HEK293T (cell line): ENCODE measurements around the gene SH3TC1.

ENCODE experiments used
- FOXK2 ChIP-seq: fragments of 450-650 bp; IDR thresholded peaks from 2 replicates; pipeline ENCODE4 v1.6.1; 2016; ENCODE audit warnings: mild to moderate bottlenecking
- LEF1 ChIP-seq: fragments of 450-650 bp; IDR thresholded peaks from 2 replicates; pipeline ENCODE4 v1.6.1; 2017; ENCODE audit warnings: mild to moderate bottlenecking, borderline replicate concordance
- NFRKB ChIP-seq: fragments of 450-650 bp; IDR thresholded peaks from 2 replicates; pipeline ENCODE4 v1.6.1; 2016; ENCODE audit warnings: mild to moderate bottlenecking, moderate library complexity
- PKNOX1 ChIP-seq: fragments of 450-650 bp; IDR thresholded peaks from 2 replicates; pipeline ENCODE4 v1.6.1; 2016
- SP1 ChIP-seq: fragments of 450-650 bp; IDR thresholded peaks from 2 replicates; pipeline ENCODE4 v1.6.1; 2017
- TARDBP ChIP-seq: fragments of 450-650 bp; IDR thresholded peaks from 2 replicates; pipeline ENCODE4 v1.6.1; 2016
- ZNF384 ChIP-seq: fragments of 450-650 bp; IDR thresholded peaks from 2 replicates; pipeline ENCODE4 v1.6.1; 2016

GRCh38 chr4:8217871-8218270, 18.8 kb downstream of the SH3TC1 start:
- TF ChIP-seq SP1 (no peak), ZNF384 (no peak), LEF1 (no peak), NFRKB (no peak), TARDBP (no peak), PKNOX1 (no peak), FOXK2 (no peak)
